ENCODE data around the gene MUC3A. TPM values are rescaled to one million over a fixed set of nuclear protein-coding genes. Genes with fewer than 3 reads are reported as not detected.

Gene MUC3A
- polyA plus RNA-seq, 1 experiment, result not detected

- H3K27me3 ChIP-seq (ENCODE audit: control insufficient read depth, insufficient read depth, low read length), result peaks cover 65% of the 10 kb centered on the region
Measured at GRCh38 chr7:100963874-100964273, 14.5 kb downstream of the MUC3A start.

DNA sequence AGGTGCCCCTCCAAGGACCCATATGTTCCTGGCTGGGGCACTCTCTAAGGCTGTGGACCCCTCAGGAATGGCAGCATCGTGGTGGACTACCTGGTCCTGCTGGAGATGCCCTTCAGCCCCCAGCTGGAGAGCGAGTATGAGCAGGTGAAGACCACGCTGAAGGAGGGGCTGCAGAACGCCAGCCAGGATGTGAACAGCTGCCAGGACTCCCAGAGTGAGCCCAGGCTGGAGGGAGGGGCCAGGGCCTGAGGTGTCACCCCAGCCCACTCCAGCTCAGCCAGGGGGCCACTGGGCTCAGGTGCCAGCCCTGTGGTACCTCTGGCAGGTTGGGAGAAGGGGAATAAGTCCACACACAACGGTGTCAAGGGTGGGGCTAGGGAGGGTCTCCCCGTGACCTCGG, 15.3 kb downstream of the MUC3A start:
- Histone ChIP-seq H3K4me3 (ENCODE audit: low read depth, low read length) (no peak overlapping the region), H3K9me3 (ENCODE audit: control insufficient read depth, insufficient read depth, low read length) (peaks cover 10% of the 10 kb centered on the region; the same call in 1 of the 2 replicates), H3K27me3 (ENCODE audit: control insufficient read depth, insufficient read depth, low read length) (peaks cover 60% of the 10 kb centered on the region), H3K27ac (ENCODE audit: low read depth, low read length) (no peak overlapping the region)
- ChIA-PET CTCF (no interaction called here), POLR2A (no interaction called here)
- DNase-seq (ENCODE audit: low read depth, low spot score), result no peak
- TF ChIP-seq, protein P1, sequence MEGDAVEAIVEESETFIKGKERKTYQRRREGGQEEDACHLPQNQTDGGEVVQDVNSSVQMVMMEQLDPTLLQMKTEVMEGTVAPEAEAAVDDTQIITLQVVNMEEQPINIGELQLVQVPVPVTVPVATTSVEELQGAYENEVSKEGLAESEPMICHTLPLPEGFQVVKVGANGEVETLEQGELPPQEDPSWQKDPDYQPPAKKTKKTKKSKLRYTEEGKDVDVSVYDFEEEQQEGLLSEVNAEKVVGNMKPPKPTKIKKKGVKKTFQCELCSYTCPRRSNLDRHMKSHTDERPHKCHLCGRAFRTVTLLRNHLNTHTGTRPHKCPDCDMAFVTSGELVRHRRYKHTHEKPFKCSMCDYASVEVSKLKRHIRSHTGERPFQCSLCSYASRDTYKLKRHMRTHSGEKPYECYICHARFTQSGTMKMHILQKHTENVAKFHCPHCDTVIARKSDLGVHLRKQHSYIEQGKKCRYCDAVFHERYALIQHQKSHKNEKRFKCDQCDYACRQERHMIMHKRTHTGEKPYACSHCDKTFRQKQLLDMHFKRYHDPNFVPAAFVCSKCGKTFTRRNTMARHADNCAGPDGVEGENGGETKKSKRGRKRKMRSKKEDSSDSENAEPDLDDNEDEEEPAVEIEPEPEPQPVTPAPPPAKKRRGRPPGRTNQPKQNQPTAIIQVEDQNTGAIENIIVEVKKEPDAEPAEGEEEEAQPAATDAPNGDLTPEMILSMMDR (IDR thresholded peaks at IDR 0.05; ENCODE audit: low read depth, low read length), result no peak

More at GRCh38 chr7:100963874-100964273, 14.5 kb downstream of the MUC3A start:
- TF ChIP-seq, protein P1 (IDR thresholded peaks at IDR 0.05; ENCODE audit: low read depth, low read length), result no peak
- DNase-seq (ENCODE audit: low read depth, low spot score), result no peak
- ChIA-PET POLR2A (no interaction called here), CTCF (no interaction called here)
- H3K9me3 ChIP-seq (ENCODE audit: control insufficient read depth, insufficient read depth, low read length), result peaks cover 10% of the 10 kb centered on the region; the same call in 1 of the 2 replicates
- H3K4me3 ChIP-seq (ENCODE audit: low read depth, low read length), result no peak overlapping the region
- no peak overlapping the region for H3K27ac ChIP-seq (ENCODE audit: low read depth, low read length)

GRCh38 chr7:100965045-100965722, 15.8 kb downstream of the MUC3A start:
- Histone ChIP-seq H3K27ac (ENCODE audit: low read depth, low read length) (no peak overlapping the region), H3K4me3 (ENCODE audit: low read depth, low read length) (no peak overlapping the region), H3K9me3 (ENCODE audit: control insufficient read depth, insufficient read depth, low read length) (peaks cover 10% of the 10 kb centered on the region; the same call in 1 of the 2 replicates), H3K27me3 (ENCODE audit: control insufficient read depth, insufficient read depth, low read length) (peaks cover 61% of the 10 kb centered on the region)
- no peak for DNase-seq (ENCODE audit: low read depth, low spot score)
- ChIA-PET CTCF (interaction anchor here (0.9 to 1.2 kb wide), 2 partner anchors 11 to 93 kb away, joined by 3 to 5 read pairs; no protein-coding TSS in a partner anchor), POLR2A (no interaction called here)
- TF ChIP-seq, protein P1 (IDR thresholded peaks at IDR 0.05; ENCODE audit: low read depth, low read length), result no peak

- POLR2A ChIA-PET, result no interaction called here
- no peak for DNase-seq (ENCODE audit: low read depth, low spot score)
- Histone ChIP-seq H3K4me3 (ENCODE audit: low read depth, low read length) (no peak overlapping the region), H3K27me3 (ENCODE audit: control insufficient read depth, insufficient read depth, low read length) (peaks cover 54% of the 10 kb centered on the region), H3K27ac (ENCODE audit: low read depth, low read length) (no peak overlapping the region), H3K9me3 (ENCODE audit: control insufficient read depth, insufficient read depth, low read length) (peaks cover 10% of the 10 kb centered on the region; the same call in 1 of the 2 replicates)
- CTCF ChIA-PET, result interaction anchor here (0.9 to 1.2 kb wide), 2 partner anchors 10 to 92 kb away, joined by 3 to 5 read pairs; no protein-coding TSS in a partner anchor
- TF ChIP-seq, protein P1 (IDR thresholded peaks at IDR 0.05; ENCODE audit: low read depth, low read length), result peak; percentile 64
Measured at GRCh38 chr7:100965723-100966541, 16.6 kb downstream of the MUC3A start.
